ENCODE measurements around the gene PAX2. TPM values are rescaled to one million over a fixed set of nuclear protein-coding genes. Genes with fewer than 3 reads are reported as not detected.

The PAX2 gene
- total RNA-seq, 4 donors from 2014 or later, result not detected

DNA sequence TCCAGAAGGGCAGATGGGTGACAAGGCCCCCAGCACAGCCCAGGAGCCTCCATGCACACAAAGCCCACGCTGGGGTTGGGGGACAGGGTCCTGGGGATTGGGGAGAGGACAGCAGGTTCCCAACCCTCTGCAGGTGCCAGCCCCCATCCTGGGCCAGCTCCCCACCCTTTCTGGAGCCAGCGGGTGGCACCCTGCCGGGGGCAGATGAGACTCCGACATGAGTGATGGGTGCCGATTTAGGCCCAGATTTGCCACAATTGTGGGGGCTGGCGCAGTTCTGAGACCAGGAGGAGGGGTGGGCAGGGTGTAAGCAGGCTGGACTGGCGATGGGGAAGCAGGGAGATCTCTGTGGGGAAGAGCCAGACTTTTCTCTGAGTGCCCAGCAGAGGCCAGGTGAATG lies 118.1 kb downstream of the PAX2 start:
- WGBS, 2 donors (ENCODE audit: low coverage in 1 of 2), result 82 to 88% methylated on average over 3 to 7 of the region's 7 CpGs
- Histone ChIP-seq H3K27me3 (peaks cover 80% of the 10 kb centered on the region), H3K27ac (no peak overlapping the region), H3K9me3 (no peaks in the 10 kb centered on the region), H3K36me3 (no peaks in the 10 kb centered on the region), H3K4me1 (no peaks in the 10 kb centered on the region), H3K4me3 (no peak overlapping the region)
- TF ChIP-seq POLR2A (IDR thresholded peaks at IDR 0.05), result no peak
- TF ChIP-seq, protein P1, sequence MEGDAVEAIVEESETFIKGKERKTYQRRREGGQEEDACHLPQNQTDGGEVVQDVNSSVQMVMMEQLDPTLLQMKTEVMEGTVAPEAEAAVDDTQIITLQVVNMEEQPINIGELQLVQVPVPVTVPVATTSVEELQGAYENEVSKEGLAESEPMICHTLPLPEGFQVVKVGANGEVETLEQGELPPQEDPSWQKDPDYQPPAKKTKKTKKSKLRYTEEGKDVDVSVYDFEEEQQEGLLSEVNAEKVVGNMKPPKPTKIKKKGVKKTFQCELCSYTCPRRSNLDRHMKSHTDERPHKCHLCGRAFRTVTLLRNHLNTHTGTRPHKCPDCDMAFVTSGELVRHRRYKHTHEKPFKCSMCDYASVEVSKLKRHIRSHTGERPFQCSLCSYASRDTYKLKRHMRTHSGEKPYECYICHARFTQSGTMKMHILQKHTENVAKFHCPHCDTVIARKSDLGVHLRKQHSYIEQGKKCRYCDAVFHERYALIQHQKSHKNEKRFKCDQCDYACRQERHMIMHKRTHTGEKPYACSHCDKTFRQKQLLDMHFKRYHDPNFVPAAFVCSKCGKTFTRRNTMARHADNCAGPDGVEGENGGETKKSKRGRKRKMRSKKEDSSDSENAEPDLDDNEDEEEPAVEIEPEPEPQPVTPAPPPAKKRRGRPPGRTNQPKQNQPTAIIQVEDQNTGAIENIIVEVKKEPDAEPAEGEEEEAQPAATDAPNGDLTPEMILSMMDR (IDR thresholded peaks at IDR 0.05), result no peak
- no peak for TF ChIP-seq EP300 (IDR thresholded peaks at IDR 0.05; ENCODE audit: low read depth)
- no peak for TF ChIP-seq POLR2AphosphoS5 (IDR thresholded peaks at IDR 0.05)
- in situ Hi-C loops (cut with MboI; ENCODE audit: low pct_ligation_motif_present in 1 of 4, low pct_unique_long_range_greater_than_20kb in 1 of 4, low sequenced_read_pairs in 3 of 4), result loop anchor here in 1 of 4 donors (25.0 kb wide), 1 partner anchor 301 kb away; no protein-coding TSS in a partner anchor
- no peak for DNase-seq
- intact Hi-C loops (cut with DNase I; ENCODE audit: low total_unique reads), result no loop called here

DNA sequence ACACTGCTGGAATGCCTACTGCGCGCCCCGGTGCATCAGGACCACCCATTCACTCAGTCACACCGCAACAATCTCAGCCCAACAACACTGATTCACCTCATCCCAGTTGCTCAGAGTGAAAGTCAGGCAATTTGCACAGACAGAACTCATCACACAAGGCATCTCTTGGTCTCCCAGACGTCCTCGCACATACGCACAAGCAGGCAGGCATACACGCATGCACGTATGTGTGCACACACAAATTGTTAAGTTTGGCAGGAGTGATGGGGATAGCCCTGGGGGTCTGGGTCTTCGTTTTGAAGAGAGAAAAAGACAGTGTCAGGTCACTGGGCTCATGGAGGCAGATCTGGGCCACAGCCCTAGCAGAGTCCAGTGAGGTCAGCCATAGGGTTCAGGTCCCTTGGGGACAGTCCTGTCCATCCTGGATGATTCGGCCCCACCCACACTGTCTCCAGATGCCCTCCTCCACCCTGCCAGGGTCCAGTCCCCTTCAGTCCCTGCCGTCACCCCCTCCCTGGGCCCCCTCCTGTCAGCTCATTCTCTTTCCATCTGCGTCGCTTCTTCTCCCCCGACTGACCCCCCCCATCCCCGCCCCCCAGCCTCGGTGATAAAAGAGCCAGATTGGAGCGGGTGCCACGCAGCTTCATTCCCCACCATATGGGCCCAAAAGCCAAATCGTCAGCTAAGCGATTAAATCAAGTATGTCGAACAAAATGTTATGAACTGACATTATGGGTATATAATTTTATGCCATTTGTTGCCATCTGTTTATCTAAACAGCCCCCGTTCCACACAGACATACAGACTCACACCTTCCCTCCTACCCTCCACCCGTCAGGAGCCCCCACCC lies 118.9 kb downstream of the PAX2 start:
- no peaks in the 10 kb centered on the region for H3K4me1 ChIP-seq
- intact Hi-C loops (cut with DNase I; ENCODE audit: low total_unique reads) (no loop called here), in situ Hi-C loops (cut with MboI; ENCODE audit: low pct_ligation_motif_present in 1 of 4, low pct_unique_long_range_greater_than_20kb in 1 of 4, low sequenced_read_pairs in 3 of 4) (loop anchor here in 1 of 4 donors (25.0 kb wide), 1 partner anchor 302 kb away; no protein-coding TSS in a partner anchor)
- 77 to 80% methylated on average over 14 to 24 of the region's 24 CpGs for WGBS, 2 donors (ENCODE audit: low coverage in 1 of 2)
- peaks cover 71% of the 10 kb centered on the region for H3K27me3 ChIP-seq
- no peaks in the 10 kb centered on the region for H3K36me3 ChIP-seq
- H3K27ac ChIP-seq, result no peak overlapping the region
- no peak for TF ChIP-seq EP300 (IDR thresholded peaks at IDR 0.05; ENCODE audit: low read depth)
- TF ChIP-seq, protein P1 (IDR thresholded peaks at IDR 0.05), result no peak
- no peak for TF ChIP-seq POLR2AphosphoS5 (IDR thresholded peaks at IDR 0.05)
- no peak for TF ChIP-seq POLR2A (IDR thresholded peaks at IDR 0.05)
- no peak for DNase-seq
- H3K4me3 ChIP-seq, result no peak overlapping the region
- no peaks in the 10 kb centered on the region for H3K9me3 ChIP-seq

DNA sequence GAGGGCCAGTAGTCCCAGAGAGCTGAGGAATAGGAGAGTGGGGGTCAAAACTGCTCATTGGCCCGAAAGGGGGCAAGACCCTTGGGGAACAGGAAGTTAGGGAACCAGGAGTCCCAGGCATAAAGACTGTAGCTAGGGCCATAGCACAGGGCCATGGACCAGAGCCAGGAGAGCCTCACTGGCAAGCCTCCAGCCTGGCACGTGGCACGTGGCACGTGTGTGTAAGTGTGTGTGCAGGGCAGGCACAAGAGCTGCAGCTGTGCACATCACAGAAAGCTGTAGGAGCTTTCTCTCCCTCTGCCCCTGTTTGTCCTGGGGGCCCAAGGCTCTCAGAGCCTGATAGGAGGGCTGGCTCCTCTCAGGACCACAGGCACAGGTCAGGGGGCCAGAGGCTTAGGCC lies 119.6 kb downstream of the PAX2 start:
- intact Hi-C loops (cut with DNase I; ENCODE audit: low total_unique reads), result no loop called here
- in situ Hi-C loops (cut with MboI; ENCODE audit: low pct_ligation_motif_present in 1 of 4, low pct_unique_long_range_greater_than_20kb in 1 of 4, low sequenced_read_pairs in 3 of 4), result loop anchor here in 1 of 4 donors (25.0 kb wide), 1 partner anchor 303 kb away; no protein-coding TSS in a partner anchor
- peak; percentile 17 for DNase-seq
- 38 to 67% methylated on average over 1 to 4 of the region's 4 CpGs for WGBS, 2 donors (ENCODE audit: low coverage in 1 of 2)
- no peaks in the 10 kb centered on the region for H3K4me1 ChIP-seq
- TF ChIP-seq POLR2AphosphoS5 (IDR thresholded peaks at IDR 0.05), result no peak
- TF ChIP-seq POLR2A (IDR thresholded peaks at IDR 0.05), result no peak
- TF ChIP-seq, protein P1 (IDR thresholded peaks at IDR 0.05), result no peak
- no peak for TF ChIP-seq EP300 (IDR thresholded peaks at IDR 0.05; ENCODE audit: low read depth)
- no peak overlapping the region for H3K27ac ChIP-seq
- peaks cover 68% of the 10 kb centered on the region for H3K27me3 ChIP-seq
- no peaks in the 10 kb centered on the region for H3K9me3 ChIP-seq
- H3K36me3 ChIP-seq, result no peaks in the 10 kb centered on the region
- H3K4me3 ChIP-seq, result no peak overlapping the region

DNA sequence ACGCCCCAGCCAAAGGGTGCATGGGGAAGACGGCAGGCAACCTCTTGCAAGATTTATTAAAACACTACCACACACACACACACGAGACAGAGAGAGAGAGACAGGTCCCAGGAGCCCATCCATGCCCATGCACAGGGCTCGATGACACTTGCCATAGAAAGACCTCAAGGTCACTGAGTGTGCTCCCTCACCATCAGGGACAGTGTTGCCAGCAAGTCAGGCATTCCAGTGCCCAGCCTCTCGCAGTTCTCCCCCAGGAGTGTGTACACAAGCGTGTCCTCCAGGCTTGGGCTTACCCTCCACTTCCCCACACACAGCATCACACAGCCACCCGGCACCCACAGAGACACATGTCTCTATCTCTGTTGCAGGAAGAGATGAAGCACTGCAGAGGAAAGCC lies 120.6 kb downstream of the PAX2 start:
- in situ Hi-C loops (cut with MboI; ENCODE audit: low pct_ligation_motif_present in 1 of 4, low pct_unique_long_range_greater_than_20kb in 1 of 4, low sequenced_read_pairs in 3 of 4), result loop anchor here in 1 of 4 donors (25.0 kb wide), 1 partner anchor 304 kb away; no protein-coding TSS in a partner anchor
- 72% methylated on average over 7 of the region's 7 CpGs; no CpG with 5 or more reads in 1 of the 2 donors for WGBS, 2 donors (ENCODE audit: low coverage in 1 of 2)

More for the DNA sequence above, 120.6 kb downstream of the PAX2 start:
- no peak overlapping the region for H3K4me3 ChIP-seq
- H3K36me3 ChIP-seq, result no peaks in the 10 kb centered on the region
- no peak for DNase-seq
- peaks cover 59% of the 10 kb centered on the region for H3K27me3 ChIP-seq
- H3K9me3 ChIP-seq, result no peaks in the 10 kb centered on the region
- no peaks in the 10 kb centered on the region for H3K4me1 ChIP-seq
- intact Hi-C loops (cut with DNase I; ENCODE audit: low total_unique reads), result no loop called here
- H3K27ac ChIP-seq, result no peak overlapping the region
- no peak for TF ChIP-seq POLR2A (IDR thresholded peaks at IDR 0.05)
- TF ChIP-seq EP300 (IDR thresholded peaks at IDR 0.05; ENCODE audit: low read depth), result no peak
- TF ChIP-seq, protein P1 (IDR thresholded peaks at IDR 0.05), result no peak
- no peak for TF ChIP-seq POLR2AphosphoS5 (IDR thresholded peaks at IDR 0.05)
